ENCODE measurements around the gene OSCAR. TPM values are rescaled to one million over a fixed set of nuclear protein-coding genes. Genes with fewer than 3 reads are reported as not detected.

Gene OSCAR
- total RNA-seq, 1 donor from 2014 or later = 0.37 TPM

DNA sequence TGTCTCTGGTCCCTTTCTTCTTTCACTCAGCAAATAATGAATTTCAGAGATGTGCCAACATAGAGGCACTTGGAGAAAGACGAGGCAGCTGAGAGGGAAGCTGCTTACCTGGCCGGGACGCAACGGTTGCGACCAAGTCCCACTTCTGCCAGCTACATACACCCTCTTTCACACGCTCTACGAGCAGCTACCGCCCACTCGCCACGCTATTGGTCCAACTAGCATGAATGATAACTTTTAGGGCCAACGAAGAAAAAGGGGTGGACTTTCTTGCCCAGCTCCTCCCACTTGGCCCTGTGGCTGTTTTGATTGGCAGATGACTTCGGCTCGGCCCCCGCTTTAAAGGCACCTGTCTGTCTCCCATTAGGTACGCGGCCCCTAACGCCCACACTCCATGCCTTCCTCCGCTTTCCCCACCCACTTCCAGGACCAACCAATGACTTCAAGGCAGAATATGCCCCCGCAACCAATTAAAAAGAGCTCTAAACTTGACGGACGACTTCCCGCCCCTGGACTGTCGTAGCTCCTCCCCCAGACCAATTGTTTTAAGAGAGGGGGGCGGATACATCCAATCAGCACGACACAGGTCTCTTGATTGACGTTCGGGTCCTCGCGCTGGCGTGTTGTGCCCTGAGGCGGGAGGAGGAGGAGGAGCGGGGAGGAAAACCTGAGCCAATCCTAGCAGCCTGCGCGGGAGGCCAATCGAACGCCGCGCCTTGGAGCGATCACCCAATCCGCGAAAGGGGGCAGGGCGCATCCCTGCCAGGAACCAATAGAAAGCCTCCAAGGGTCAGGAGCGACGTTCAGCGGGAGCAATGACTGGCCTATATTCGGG is 36.5 kb upstream of the OSCAR start:
- H3K36me3 Mint-ChIP-seq (ENCODE audit: low read depth) = no peaks in the 10 kb centered on the region
- H3K4me3 Mint-ChIP-seq (ENCODE audit: unreplicated experiment) = peak overlapping the region; percentile 81
- no peaks in the 10 kb centered on the region for H3K9me3 Mint-ChIP-seq (ENCODE audit: low read depth)
- H3K27me3 Mint-ChIP-seq (ENCODE audit: low read depth) = peaks cover 4% of the 10 kb centered on the region
- TF ChIP-seq, protein P1, sequence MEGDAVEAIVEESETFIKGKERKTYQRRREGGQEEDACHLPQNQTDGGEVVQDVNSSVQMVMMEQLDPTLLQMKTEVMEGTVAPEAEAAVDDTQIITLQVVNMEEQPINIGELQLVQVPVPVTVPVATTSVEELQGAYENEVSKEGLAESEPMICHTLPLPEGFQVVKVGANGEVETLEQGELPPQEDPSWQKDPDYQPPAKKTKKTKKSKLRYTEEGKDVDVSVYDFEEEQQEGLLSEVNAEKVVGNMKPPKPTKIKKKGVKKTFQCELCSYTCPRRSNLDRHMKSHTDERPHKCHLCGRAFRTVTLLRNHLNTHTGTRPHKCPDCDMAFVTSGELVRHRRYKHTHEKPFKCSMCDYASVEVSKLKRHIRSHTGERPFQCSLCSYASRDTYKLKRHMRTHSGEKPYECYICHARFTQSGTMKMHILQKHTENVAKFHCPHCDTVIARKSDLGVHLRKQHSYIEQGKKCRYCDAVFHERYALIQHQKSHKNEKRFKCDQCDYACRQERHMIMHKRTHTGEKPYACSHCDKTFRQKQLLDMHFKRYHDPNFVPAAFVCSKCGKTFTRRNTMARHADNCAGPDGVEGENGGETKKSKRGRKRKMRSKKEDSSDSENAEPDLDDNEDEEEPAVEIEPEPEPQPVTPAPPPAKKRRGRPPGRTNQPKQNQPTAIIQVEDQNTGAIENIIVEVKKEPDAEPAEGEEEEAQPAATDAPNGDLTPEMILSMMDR (IDR thresholded peaks at IDR 0.05) = no peak
- DNase-seq (ENCODE audit: low spot score) = peak; percentile 100
- H3K4me1 Mint-ChIP-seq (ENCODE audit: low read depth) = peaks cover 46% of the 10 kb centered on the region
- H3K27ac Mint-ChIP-seq (ENCODE audit: unreplicated experiment) = peak overlapping the region; percentile 93

DNA sequence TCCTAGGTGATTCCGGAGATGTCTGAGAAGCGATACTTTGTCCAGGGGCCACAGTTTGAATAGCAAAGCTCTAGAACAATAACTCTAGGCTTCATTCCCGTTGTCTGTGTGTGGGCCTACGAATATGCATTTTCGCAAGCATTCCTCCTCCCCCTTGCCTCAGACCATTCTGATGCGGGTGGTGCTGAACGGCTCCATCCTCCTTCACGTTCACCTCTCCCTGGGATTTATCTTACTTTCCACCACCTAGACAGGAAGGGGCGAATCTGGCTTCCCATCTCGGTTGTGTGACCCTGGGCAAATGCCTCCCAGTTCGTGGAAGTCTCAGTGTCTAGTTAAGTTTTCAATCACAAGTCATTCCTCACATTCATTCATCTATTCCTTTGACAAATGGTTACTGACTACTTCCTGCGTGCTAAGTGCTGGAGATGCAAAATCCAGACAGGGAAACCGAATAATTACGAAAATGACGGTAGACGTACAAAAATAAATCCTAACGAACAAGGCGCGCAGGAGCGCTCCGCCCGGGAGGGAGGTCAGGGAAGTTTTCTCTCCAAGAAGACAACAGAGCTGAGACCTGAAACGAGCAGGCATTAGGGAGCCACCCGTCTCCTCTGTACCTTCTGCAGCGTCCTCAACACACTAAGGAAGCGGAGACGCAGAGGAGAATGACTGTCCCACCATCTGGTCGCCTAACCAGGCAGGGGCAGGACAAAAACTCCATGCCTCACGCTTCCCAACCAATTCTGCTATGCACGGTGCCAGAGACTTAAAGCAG is 35.7 kb upstream of the OSCAR start:
- H3K9me3 Mint-ChIP-seq (ENCODE audit: low read depth) = no peaks in the 10 kb centered on the region
- peaks cover 4% of the 10 kb centered on the region for H3K27me3 Mint-ChIP-seq (ENCODE audit: low read depth)
- H3K36me3 Mint-ChIP-seq (ENCODE audit: low read depth) = peaks cover 2% of the 10 kb centered on the region
- H3K4me3 Mint-ChIP-seq (ENCODE audit: unreplicated experiment) = peak overlapping the region; percentile 79
- TF ChIP-seq, protein P1 (IDR thresholded peaks at IDR 0.05) = no peak
- DNase-seq (ENCODE audit: low spot score) = no peak
- H3K4me1 Mint-ChIP-seq (ENCODE audit: low read depth) = peaks cover 37% of the 10 kb centered on the region
- H3K27ac Mint-ChIP-seq (ENCODE audit: unreplicated experiment) = peak overlapping the region; percentile 93

DNA sequence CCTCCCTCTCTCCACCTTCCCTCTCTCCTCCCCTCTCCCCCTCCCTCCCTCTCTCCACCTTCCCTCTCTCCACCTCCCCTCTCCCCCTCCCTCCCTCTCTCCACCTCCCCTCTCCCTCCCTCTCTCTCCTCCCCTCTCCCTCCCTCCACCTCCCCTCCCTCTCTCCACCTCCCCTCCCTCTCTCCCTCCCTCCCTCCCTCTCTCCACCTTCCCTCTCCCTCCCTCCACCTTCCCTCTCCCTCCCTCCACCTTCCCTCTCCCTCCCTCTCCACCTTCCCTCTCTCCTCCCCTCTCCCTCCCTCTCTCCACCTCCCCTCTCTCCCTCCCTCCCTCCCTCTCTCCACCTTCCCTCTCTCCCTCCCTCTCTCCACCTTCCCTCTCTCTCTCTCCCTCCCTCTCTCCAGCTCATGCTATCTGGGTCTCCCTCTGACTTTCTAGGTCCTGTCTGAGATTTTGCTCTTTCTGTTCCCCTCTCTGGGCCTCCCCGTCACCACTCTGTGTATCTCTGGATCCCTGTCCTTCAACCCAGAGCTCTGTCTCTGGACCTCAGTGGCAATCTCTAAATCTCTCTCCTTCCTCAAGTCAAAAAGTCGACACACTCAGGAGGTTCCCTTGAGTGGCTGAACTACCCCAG is 33.5 kb upstream of the OSCAR start:
- H3K27me3 Mint-ChIP-seq (ENCODE audit: low read depth) = peaks cover 4% of the 10 kb centered on the region
- H3K9me3 Mint-ChIP-seq (ENCODE audit: low read depth) = no peaks in the 10 kb centered on the region
- TF ChIP-seq, protein P1 (IDR thresholded peaks at IDR 0.05) = no peak
- H3K36me3 Mint-ChIP-seq (ENCODE audit: low read depth) = peaks cover 6% of the 10 kb centered on the region
- H3K4me1 Mint-ChIP-seq (ENCODE audit: low read depth) = peaks cover 19% of the 10 kb centered on the region
- H3K4me3 Mint-ChIP-seq (ENCODE audit: unreplicated experiment) = no peak overlapping the region
- no peak for DNase-seq (ENCODE audit: low spot score)
- peak overlapping the region; percentile 49 for H3K27ac Mint-ChIP-seq (ENCODE audit: unreplicated experiment)

DNA sequence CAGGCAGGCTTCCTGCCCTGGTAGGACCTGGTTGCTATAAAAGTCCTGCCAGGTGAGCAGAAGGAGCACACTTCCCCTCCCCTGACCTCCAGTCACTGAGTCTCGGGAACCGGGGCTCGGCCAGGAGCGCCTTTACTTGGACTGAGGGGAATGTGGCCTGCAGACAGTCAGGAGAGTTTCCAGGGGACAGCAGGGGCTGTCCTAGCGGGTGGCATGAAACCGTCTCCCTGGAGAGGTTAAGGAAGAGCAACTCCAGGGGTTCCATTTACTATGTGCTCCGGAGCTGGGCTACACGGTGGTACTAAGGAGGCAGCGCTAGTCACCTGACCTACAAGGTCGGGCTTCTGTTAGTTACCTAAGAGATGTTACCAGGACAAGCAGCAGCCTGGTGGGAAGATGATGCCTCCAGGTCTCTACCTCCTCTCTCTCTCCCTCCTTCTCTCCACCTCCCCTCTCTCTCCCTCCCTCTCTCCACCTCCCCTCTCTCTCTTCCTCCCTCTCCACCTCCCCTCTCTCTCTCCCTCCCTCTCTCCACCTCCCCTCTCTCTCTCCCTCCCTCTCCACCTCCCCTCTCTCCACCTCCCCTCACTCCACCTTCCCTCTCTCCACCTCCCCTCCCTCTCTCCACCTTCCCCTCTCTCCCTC is 32.8 kb upstream of the OSCAR start:
- DNase-seq (ENCODE audit: low spot score) = no peak
- no peak overlapping the region for H3K27ac Mint-ChIP-seq (ENCODE audit: unreplicated experiment)

More for the DNA sequence above, 32.8 kb upstream of the OSCAR start:
- Mint-ChIP-seq H3K36me3 (ENCODE audit: low read depth) (peaks cover 7% of the 10 kb centered on the region), H3K9me3 (ENCODE audit: low read depth) (no peaks in the 10 kb centered on the region), H3K4me3 (ENCODE audit: unreplicated experiment) (no peak overlapping the region), H3K4me1 (ENCODE audit: low read depth) (peaks cover 12% of the 10 kb centered on the region), H3K27me3 (ENCODE audit: low read depth) (peaks cover 4% of the 10 kb centered on the region)
- TF ChIP-seq, protein P1 (IDR thresholded peaks at IDR 0.05) = no peak

All from chondrocyte (in vitro differentiated cells).